Suppressor macrophage treated with lipopolysaccharide for 1 hour (primary cell): Measurements from ENCODE around the gene TJAP1.
"Not testable (repeated sequence)": the region's sequence is repeated elsewhere in the genome, so short reads cannot be mapped to it uniquely, and the experiment has no call there.

ENCODE experiments used
- DNase-seq, 3 donors: peaks; one replicate each; pipeline ENCODE4 v3.0.0-alpha.2; 2020 to 2022

TJAP1 gene

GRCh38 chr6:43506667-43507471 lies 29.5 kb downstream of the TJAP1 start:
- peak; percentile 83 to 90 (median 89) for DNase-seq

GRCh38 chr6:43508481-43509141 lies 31.2 kb downstream of the TJAP1 start:
- no peak for DNase-seq

- DNase-seq = peak in 2 of 3 donors; percentile 14 to 32
Observed at GRCh38 chr6:43509142-43509983, 32.0 kb downstream of the TJAP1 start.

- DNase-seq = peak; percentile 83 to 95 (median 91)
Observed at GRCh38 chr6:43509984-43510826, 32.8 kb downstream of the TJAP1 start, which contains the start of gene LRRC73. Gene LRRC73 (minus strand): TSS chr6:43510346. CDS start chr6:43509785, 561 bp downstream.

GRCh38 chr6:43510827-43511163 lies 33.4 kb downstream of the TJAP1 start:
- DNase-seq = no peak

- no peak for DNase-seq
Observed at GRCh38 chr6:43511824-43512415, 34.5 kb downstream of the TJAP1 start.

GRCh38 chr6:43515808-43516207 lies 38.4 kb downstream of the TJAP1 start:
- DNase-seq = no peak

GRCh38 chr6:43516367-43516696 lies 39.0 kb downstream of the TJAP1 start:
- no peak for DNase-seq

- peak; percentile 98 to 100 (median 99) for DNase-seq
Observed at GRCh38 chr6:43516697-43517504, 39.5 kb downstream of the TJAP1 start, which contains the start of the genes POLR1C and YIPF3. Gene POLR1C (plus strand): TSS chr6:43517089. CDS start chr6:43517110, 21 bp downstream. Gene YIPF3 (minus strand): TSS chr6:43516926. CDS start chr6:43516807, 119 bp downstream.

- no peak for DNase-seq
Observed at GRCh38 chr6:43517505-43518357, 40.4 kb downstream of the TJAP1 start.

GRCh38 chr6:43520097-43520496 lies 42.7 kb downstream of the TJAP1 start:
- DNase-seq = no peak

GRCh38 chr6:43521836-43522235 lies 44.5 kb downstream of the TJAP1 start:
- DNase-seq = no peak

- no peak for DNase-seq
Observed at GRCh38 chr6:43522547-43523261, 45.3 kb downstream of the TJAP1 start.

- no peak for DNase-seq
Observed at GRCh38 chr6:43523284-43523683, 45.9 kb downstream of the TJAP1 start.

- DNase-seq = no peak
Observed at GRCh38 chr6:43524483-43524961, 47.2 kb downstream of the TJAP1 start.

GRCh38 chr6:43532201-43532600 lies 54.8 kb downstream of the TJAP1 start:
- no peak for DNase-seq

GRCh38 chr6:43538986-43539385 lies 61.6 kb downstream of the TJAP1 start:
- not testable (repeated sequence) for DNase-seq

- not testable (repeated sequence) for DNase-seq
Observed at GRCh38 chr6:43539409-43539808, 62.0 kb downstream of the TJAP1 start.

GRCh38 chr6:43540507-43540906 lies 63.1 kb downstream of the TJAP1 start:
- no peak for DNase-seq
